GM21528 (cell line): ENCODE results near the gene LCN1.

ENCODE experiments used
- ATAC-seq: cut with Tn5 transposase; IDR thresholded peaks from one replicate; pipeline ENCODE4 v1.9.1; 2021; ENCODE audit warnings: mild to moderate bottlenecking, moderate library complexity; ENCODE audit not compliant: unreplicated experiment, low FRiP score

Gene LCN1

GRCh38 chr9:135565636-135566035 lies 44.4 kb downstream of the LCN1 start:
- ATAC-seq = no peak

- no peak for ATAC-seq
Measured at GRCh38 chr9:135566552-135566951, 45.3 kb downstream of the LCN1 start.

GRCh38 chr9:135567311-135567710 lies 46.1 kb downstream of the LCN1 start:
- ATAC-seq = no peak

GRCh38 chr9:135568026-135568425 lies 46.8 kb downstream of the LCN1 start:
- no peak for ATAC-seq

GRCh38 chr9:135570456-135570855 lies 49.2 kb downstream of the LCN1 start:
- ATAC-seq = no peak

- no peak for ATAC-seq
Measured at GRCh38 chr9:135572233-135572632, 51.0 kb downstream of the LCN1 start.

- ATAC-seq = no peak
Measured at GRCh38 chr9:135573124-135573523, 51.9 kb downstream of the LCN1 start.

GRCh38 chr9:135574331-135574730 lies 53.1 kb downstream of the LCN1 start:
- ATAC-seq = no peak

GRCh38 chr9:135574943-135575342 lies 53.7 kb downstream of the LCN1 start:
- ATAC-seq = no peak
